H1 (cell line): ENCODE results near the gene SYT17. TPM values are rescaled to one million over a fixed set of nuclear protein-coding genes. Genes with fewer than 3 reads are reported as not detected.

Experiments
- CTCF ChIA-PET: fragments of 300-600 bp; sonication (Branson Sonifier 250); formaldehyde crosslinking; loops from one replicate; lab custom pipeline; 2021; ENCODE audit not compliant: partially characterized antibody; lab: Charles Lee
- POLR2A ChIA-PET: fragments of 300-600 bp; sonication (Branson Sonifier 250); formaldehyde crosslinking; loops from one replicate; lab custom pipeline; 2021; ENCODE audit warnings: inconsistent platforms; ENCODE audit not compliant: partially characterized antibody; lab: Charles Lee
- DNase-seq, 2 experiments: peaks; one replicate each; pipeline versions ENCODE4 v3.0.0 to v3.0.0-alpha.2; 2010 to 2022; ENCODE audit warnings: low spot score in 2 of 2, low read depth in 1 of 2, mixed read lengths in 1 of 2
- FAIRE-seq: peaks from 2 replicates; lab custom pipeline; 2011; peaks lifted over from hg19 to GRCh38; lab: Jason Lieb, UNC
- H2AFZ ChIP-seq: 2 replicates; pipeline ENCODE4 v1.8.1; 2012; ENCODE audit warnings: low read length, inconsistent platforms
- H2AK5ac ChIP-seq: 2 replicates; pipeline ENCODE4 v1.6.1; 2013; ENCODE audit warnings: low read depth, low read length
- H2BK120ac ChIP-seq: replicated peaks from 2 replicates; pipeline ENCODE3; 2013; ENCODE audit warnings: low read depth, low read length, inconsistent platforms
- H2BK12ac ChIP-seq: 2 replicates; pipeline ENCODE4 v1.6.1; 2013; ENCODE audit warnings: low read depth, low read length
- H2BK15ac ChIP-seq: 2 replicates; pipeline ENCODE4 v1.6.1; 2013; ENCODE audit warnings: low read length
- H2BK20ac ChIP-seq: 2 replicates; pipeline ENCODE4 v1.6.1; 2013; ENCODE audit warnings: low read length
- H2BK5ac ChIP-seq: 2 replicates; pipeline ENCODE4 v1.6.1; 2013; ENCODE audit warnings: low read depth, low read length
- H3K14ac ChIP-seq: 2 replicates; pipeline ENCODE4 v1.6.1; 2013; ENCODE audit warnings: inconsistent platforms; ENCODE audit not compliant: insufficient read length
- H3K18ac ChIP-seq: 2 replicates; pipeline ENCODE4 v1.6.1; 2013; ENCODE audit warnings: low read length; ENCODE audit errors: extremely low read depth
- H3K23ac ChIP-seq: 2 replicates; pipeline ENCODE4 v1.6.1; 2013; ENCODE audit warnings: inconsistent platforms; ENCODE audit not compliant: insufficient read length
- H3K23me2 ChIP-seq: 2 replicates; pipeline ENCODE4 v1.6.1; 2013; ENCODE audit warnings: low read depth, low read length
- H3K27ac ChIP-seq: 2 replicates; pipeline ENCODE4 v1.6.1; 2011; ENCODE audit warnings: low read depth, low read length, inconsistent platforms
- H3K27me3 ChIP-seq, 4 experiments: replicated peaks in 1 of 4; 1 replicate in 1 of 4; 2 replicates in 3 of 4; pipeline versions ENCODE4 v1.6.1 to v1.8.1; 2011 to 2013; ENCODE audit warnings: low read length in 3 of 4, mild to moderate bottlenecking in 3 of 4, inconsistent platforms in 2 of 4, mixed read lengths in 2 of 4, moderate library complexity in 1 of 4; ENCODE audit not compliant: control insufficient read depth in 3 of 4, insufficient read depth in 3 of 4; ENCODE audit errors: extremely low read depth in 1 of 4
- H3K36me3 ChIP-seq, 4 experiments: 2 replicates each; pipeline versions ENCODE4 v1.6.1 to v1.8.1; 2011 to 2013; ENCODE audit warnings: mild to moderate bottlenecking in 4 of 4, low read length in 3 of 4, moderate library complexity in 2 of 4, control low read depth in 1 of 4, inconsistent platforms in 1 of 4; ENCODE audit not compliant: insufficient read depth in 4 of 4, control insufficient read depth in 2 of 4
- H3K4ac ChIP-seq: replicated peaks from 2 replicates; pipeline ENCODE3; 2013; ENCODE audit warnings: low read length, low read depth, mixed read lengths, inconsistent platforms; ENCODE audit not compliant: insufficient read length
- H3K4me1 ChIP-seq, 4 experiments: replicated peaks in 1 of 4; 1 replicate in 1 of 4; 2 replicates in 3 of 4; pipeline versions ENCODE4 v1.6.1 to v1.8.1; 2011 to 2013; ENCODE audit warnings: low read length in 3 of 4, inconsistent platforms in 2 of 4, mixed read lengths in 1 of 4; ENCODE audit not compliant: insufficient read depth in 4 of 4, control insufficient read depth in 3 of 4
- H3K4me2 ChIP-seq, 2 experiments: 2 replicates each; pipeline versions ENCODE4 v1.6.1 to v1.8.1; 2011 to 2013; ENCODE audit warnings: low read depth in 2 of 2, low read length in 2 of 2, control low read depth in 1 of 2, inconsistent platforms in 1 of 2, mild to moderate bottlenecking in 1 of 2; ENCODE audit not compliant: insufficient read depth in 1 of 2
- H3K4me3 ChIP-seq, 4 experiments: fragments of 200-600, 300-600 bp in 1 of 4; sonication (generic), shearing (Covaris generic), sonication (Bioruptor Twin) in 1 of 4; 2 replicates each; pipeline versions ENCODE4 v1.5.1 to v1.8.1; 2011 to 2016; ENCODE audit warnings: low read length in 4 of 4, low read depth in 3 of 4, control low read depth in 2 of 4, inconsistent platforms in 2 of 4, mild to moderate bottlenecking in 2 of 4, mixed read lengths in 1 of 4, moderate library complexity in 1 of 4; ENCODE audit not compliant: insufficient read depth in 2 of 4; ENCODE audit errors: extremely low read depth in 1 of 4
- H3K56ac ChIP-seq: replicated peaks from 2 replicates; pipeline ENCODE3; 2013; ENCODE audit warnings: low read depth, mild to moderate bottlenecking, mixed read lengths, low read length, inconsistent platforms; ENCODE audit not compliant: insufficient read length
- H3K79me1 ChIP-seq: 2 replicates; pipeline ENCODE4 v1.6.1; 2013; ENCODE audit warnings: low read depth, low read length, control low read depth
- H3K79me2 ChIP-seq, 2 experiments: 2 replicates each; pipeline versions ENCODE4 v1.6.1 to v1.8.1; 2012 to 2013; ENCODE audit warnings: low read length in 2 of 2, mild to moderate bottlenecking in 2 of 2, inconsistent platforms in 1 of 2; ENCODE audit not compliant: insufficient read depth in 2 of 2, control insufficient read depth in 1 of 2
- H3K9ac ChIP-seq, 4 experiments: replicated peaks in 1 of 4; 1 replicate in 1 of 4; 2 replicates in 3 of 4; pipeline versions ENCODE4 v1.6.1 to v1.8.1; 2011 to 2013; ENCODE audit warnings: low read depth in 3 of 4, low read length in 3 of 4, control low read depth in 2 of 4, mild to moderate bottlenecking in 2 of 4, moderate library complexity in 2 of 4, inconsistent platforms in 1 of 4; ENCODE audit errors: extremely low read depth in 1 of 4
- H3K9me3 ChIP-seq, 2 experiments: 2 replicates each; pipeline versions ENCODE4 v1.6.1 to v1.8.1; 2012 to 2013; ENCODE audit warnings: mild to moderate bottlenecking in 2 of 2, moderate library complexity in 2 of 2, control low read depth in 1 of 2, inconsistent platforms in 1 of 2, low read depth in 1 of 2, low read length in 1 of 2, mixed read lengths in 1 of 2; ENCODE audit not compliant: insufficient read depth in 2 of 2
- H4K20me1 ChIP-seq, 2 experiments: replicated peaks in 1 of 2; 2 replicates each; pipeline versions ENCODE3 to v1.8.1; 2011 to 2013; ENCODE audit warnings: inconsistent platforms in 2 of 2, low read length in 2 of 2, mild to moderate bottlenecking in 1 of 2; ENCODE audit not compliant: insufficient read depth in 2 of 2, control insufficient read depth in 1 of 2
- H4K5ac ChIP-seq: 2 replicates; pipeline ENCODE4 v1.6.1; 2013; ENCODE audit warnings: low read length, low read depth, mixed read lengths, inconsistent platforms; ENCODE audit not compliant: insufficient read length
- H4K8ac ChIP-seq: 2 replicates; pipeline ENCODE4 v1.8.0; 2013; ENCODE audit warnings: mild to moderate bottlenecking, moderate library complexity, low read length, inconsistent platforms; ENCODE audit not compliant: insufficient read depth; ENCODE audit errors: extremely low read depth
- H4K91ac ChIP-seq: replicated peaks from 2 replicates; pipeline ENCODE3; 2013; ENCODE audit warnings: low read length, mixed read lengths, inconsistent platforms; ENCODE audit not compliant: insufficient read length
- POLR2A ChIP-seq, 2 experiments: IDR thresholded peaks; 1 replicate in 1 of 2; 2 replicates in 1 of 2; pipeline ENCODE4 v1.6.1; 2011; ENCODE audit warnings: low read depth in 2 of 2, low read length in 2 of 2, mild to moderate bottlenecking in 2 of 2; ENCODE audit errors: control extremely low read depth in 1 of 2
- RFX5 ChIP-seq: IDR thresholded peaks from 2 replicates; pipeline ENCODE4 v1.6.1; 2011; ENCODE audit warnings: low read depth, low read length, improper control_type of control experiment, borderline replicate concordance
- RXRA ChIP-seq: IDR thresholded peaks from 2 replicates; pipeline ENCODE4 v1.6.1; 2011; ENCODE audit warnings: low read depth, mild to moderate bottlenecking, low read length, moderate library complexity; ENCODE audit not compliant: insufficient read depth
- ZNF274 ChIP-seq: IDR thresholded peaks from 2 replicates; pipeline ENCODE4 v1.7.0; 2012; ENCODE audit warnings: low read length, borderline replicate concordance; ENCODE audit errors: extremely low read depth
- WGBS, 2 experiments: shearing (Covaris generic) in 1 of 2; methylation state at CpG; one replicate each; pipeline versions ENCODE4 v1.1.6 to v1.1.7; 2013 to 2015; ENCODE audit warnings: low lambda C conversion rate in 2 of 2, mixed read lengths in 2 of 2, inconsistent platforms in 1 of 2, low coverage in 1 of 2, missing lambda C conversion rate in 1 of 2; ENCODE audit not compliant: insufficient replicate concordance in 2 of 2, insufficient coverage in 1 of 2, insufficient read length in 1 of 2; ENCODE audit errors: extremely low coverage in 1 of 2, missing lambda C conversion rate in 1 of 2; 5-methylcytosine and 5-hydroxymethylcytosine counted together
- polyA plus RNA-seq, 7 experiments: library from polyadenylated mRNA; depleted of rRNA in 3 of 7; stranded (reverse) in 5 of 7; unstranded in 2 of 7; fragments of >200 nt in 5 of 7; fragments of 200-250 nt in 2 of 7; gene quantifications; 1 replicate in 5 of 7; 2 replicates in 1 of 7; 4 replicates in 1 of 7; pipeline versions ENCODE4 v1.2.1 to v1.2.3, GENCODE V29; 2011 to 2013; ENCODE audit warnings: missing spikeins in 2 of 7, mixed read lengths in 2 of 7
- total RNA-seq: library from RNA; stranded (reverse); fragmentation: NEBNext Ultra II Directional; extraction: Animal tissue kit (Norgen Biotek cat#: 25700); gene quantifications from 2 replicates; pipeline ENCODE4 v1.2.1, GENCODE V29; 2021

SYT17 gene
- total and polyA plus RNA-seq, 2 of the 8 experiments (the other 6 are each of a cell fraction or from before 2014, with no cell fraction given) = 5.8 to 18.1 TPM

GRCh38 chr16:19143599-19143956 is 24.5 kb upstream of the SYT17 start:
- no peak overlapping the region for H2AK5ac ChIP-seq
- no peak overlapping the region for H3K4ac ChIP-seq
- no peaks in the 10 kb centered on the region for H3K27me3 ChIP-seq
- no peaks in the 10 kb centered on the region for H3K79me2 ChIP-seq
- H2BK120ac ChIP-seq = no peak overlapping the region
- H3K27ac ChIP-seq = no peak overlapping the region
- H3K23ac ChIP-seq = no peak overlapping the region
- ChIA-PET CTCF (interaction anchor here (1.0 to 1.9 kb wide), 5 partner anchors 12 to 231 kb away, joined by 3 to 6 read pairs (median 3); no protein-coding TSS in a partner anchor), POLR2A (no interaction called here)
- no peak overlapping the region for H2BK15ac ChIP-seq
- no peak for TF ChIP-seq RXRA
- TF ChIP-seq POLR2A (IDR thresholded peaks at IDR 0.05; ENCODE audit: control extremely low read depth in 1 of 2, low read depth in 2 of 2, low read length in 2 of 2) = no peak
- TF ChIP-seq ZNF274 = no peak
- TF ChIP-seq RFX5 = no peak
- H2BK12ac ChIP-seq = no peak overlapping the region
- WGBS, 2 experiments = 86% methylated on average over 9 of the region's 9 CpGs; no CpG with 5 or more reads in 1 of the 2 experiments
- no peak for DNase-seq
- H2BK20ac ChIP-seq = no peak overlapping the region
- H2BK5ac ChIP-seq = no peak overlapping the region
- no peak overlapping the region for H3K14ac ChIP-seq
- FAIRE-seq = no peak
- H3K4me3 ChIP-seq = no peak overlapping the region
- no peak overlapping the region for H4K91ac ChIP-seq
- no peak overlapping the region for H3K18ac ChIP-seq
- H4K5ac ChIP-seq = no peak overlapping the region
- no peak overlapping the region for H3K56ac ChIP-seq
- no peaks in the 10 kb centered on the region for H3K23me2 ChIP-seq
- H3K9me3 ChIP-seq = peaks cover 6% of the 10 kb centered on the region in 2 experiments; a peak in 3 of 4 replicates
- no peak overlapping the region for H4K8ac ChIP-seq
- H3K9ac ChIP-seq = no peak overlapping the region
- H3K36me3 ChIP-seq = no peaks in the 10 kb centered on the region
- no peaks in the 10 kb centered on the region for H3K4me1 ChIP-seq
- H3K4me2 ChIP-seq = no peak overlapping the region
- no peak overlapping the region for H2AFZ ChIP-seq
- H3K79me1 ChIP-seq = no peaks in the 10 kb centered on the region
- H4K20me1 ChIP-seq = no peaks in the 10 kb centered on the region
